Raji (cell line): Measurements from ENCODE around the gene MKI67.

Source experiments
- POLR2A ChIP-seq: IDR thresholded peaks from 2 replicates; pipeline ENCODE4 v1.6.1; 2011; ENCODE audit warnings: low read depth, low read length, control low read depth; ENCODE audit not compliant: insufficient read depth

The MKI67 gene

DNA sequence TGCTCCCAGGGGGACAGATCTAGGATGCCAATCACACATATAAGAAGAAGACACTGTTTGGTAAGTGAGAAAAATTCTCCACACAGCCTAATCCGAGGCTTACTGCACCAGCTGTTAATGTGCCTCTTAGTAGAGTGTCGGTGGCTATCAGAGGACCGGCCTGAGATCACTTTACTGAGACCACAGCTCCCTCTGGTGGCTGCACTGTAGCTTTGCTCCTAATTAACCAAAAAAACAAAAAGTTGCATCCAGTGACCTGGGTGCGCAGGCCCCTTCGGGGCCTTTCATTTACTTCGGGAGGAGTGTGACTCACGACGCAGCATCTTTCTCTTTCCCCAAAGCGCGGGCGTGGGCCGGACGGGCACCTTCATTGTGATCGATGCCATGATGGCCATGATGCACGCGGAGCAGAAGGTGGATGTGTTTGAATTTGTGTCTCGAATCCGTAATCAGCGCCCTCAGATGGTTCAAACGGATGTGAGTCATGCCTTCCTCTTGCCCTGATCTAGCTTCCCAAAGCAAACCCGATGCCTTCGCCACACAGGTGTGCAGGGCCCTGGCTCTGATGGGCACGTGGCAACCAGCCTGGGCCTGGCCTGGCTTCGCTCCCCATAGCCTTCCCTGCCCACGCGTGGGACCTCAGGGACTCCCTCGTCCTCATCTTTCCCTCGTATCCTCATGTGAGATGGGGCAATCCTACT lies 56.7 kb downstream of the MKI67 start:
- TF ChIP-seq POLR2A, result no peak

DNA sequence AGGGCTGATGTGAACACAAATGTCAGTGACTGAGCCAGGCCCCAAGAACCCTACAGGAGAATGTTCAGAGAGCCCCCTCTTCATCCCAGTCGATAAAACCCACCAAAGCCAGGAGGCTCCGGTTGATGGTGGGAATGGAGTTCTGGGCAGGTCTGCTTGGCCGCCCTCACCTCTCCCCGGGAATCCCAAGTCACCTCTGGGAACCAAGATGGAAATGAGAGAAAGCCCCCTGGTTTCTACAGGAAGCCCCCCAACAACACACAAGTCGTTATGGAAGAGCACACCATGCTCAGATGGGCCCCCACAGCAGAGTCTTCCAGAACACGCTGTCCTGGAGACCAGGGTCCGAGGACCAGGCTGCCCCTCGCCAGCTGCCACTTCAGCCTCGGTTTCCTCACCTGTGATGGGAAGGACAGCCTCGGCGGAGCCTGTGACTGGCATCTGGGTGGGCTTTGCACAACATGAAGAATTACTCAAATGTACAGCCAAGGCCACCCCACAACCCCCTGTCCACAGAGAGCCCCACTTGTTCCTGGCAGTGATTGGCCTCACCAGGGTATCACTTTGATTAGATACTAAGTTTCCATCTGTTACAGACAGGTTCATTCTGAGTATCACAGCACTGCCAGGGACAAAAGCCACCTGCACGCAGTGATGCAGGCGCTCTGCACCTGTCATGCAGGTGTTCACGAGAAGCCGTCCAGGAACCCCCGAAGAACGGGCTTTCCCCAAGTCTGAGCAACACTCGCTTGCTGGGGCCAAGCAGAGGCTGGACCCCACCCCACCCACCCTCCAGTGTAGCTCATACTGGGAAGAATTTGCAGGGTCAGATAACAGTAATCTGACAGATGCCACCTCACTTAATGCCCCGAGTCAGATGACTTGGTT lies 57.6 kb downstream of the MKI67 start:
- no peak for TF ChIP-seq POLR2A

DNA sequence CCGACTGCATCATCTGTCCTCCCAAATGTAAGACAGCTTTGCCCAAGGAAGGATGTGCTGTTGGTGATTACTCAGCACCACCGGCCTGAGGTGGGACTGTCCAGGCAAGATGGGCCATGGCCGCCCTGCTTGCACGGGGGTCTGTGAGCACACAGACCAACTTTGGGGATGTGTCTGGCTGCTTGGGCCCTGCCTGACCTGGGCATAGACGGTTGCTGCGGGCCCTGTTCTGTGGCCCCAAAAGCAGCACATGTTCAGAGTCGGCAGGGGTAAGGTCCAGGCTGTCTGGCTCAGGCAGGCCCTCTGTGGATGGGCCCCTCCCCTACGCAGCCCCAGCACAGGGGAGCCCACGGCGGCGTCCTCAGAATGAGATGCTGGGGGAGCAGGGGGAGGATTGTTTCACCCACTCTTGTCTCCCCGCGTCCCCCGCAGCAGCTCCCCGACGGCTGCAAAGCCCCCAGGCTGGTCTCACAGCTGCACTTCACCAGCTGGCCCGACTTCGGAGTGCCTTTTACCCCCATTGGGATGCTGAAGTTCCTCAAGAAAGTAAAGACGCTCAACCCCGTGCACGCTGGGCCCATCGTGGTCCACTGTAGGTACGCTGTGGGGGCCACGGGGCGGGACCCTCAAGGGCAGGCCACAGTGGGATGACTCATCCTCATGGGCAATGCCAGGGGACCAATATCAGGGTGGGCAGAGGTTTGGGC lies 58.4 kb downstream of the MKI67 start:
- TF ChIP-seq POLR2A, result no peak

DNA sequence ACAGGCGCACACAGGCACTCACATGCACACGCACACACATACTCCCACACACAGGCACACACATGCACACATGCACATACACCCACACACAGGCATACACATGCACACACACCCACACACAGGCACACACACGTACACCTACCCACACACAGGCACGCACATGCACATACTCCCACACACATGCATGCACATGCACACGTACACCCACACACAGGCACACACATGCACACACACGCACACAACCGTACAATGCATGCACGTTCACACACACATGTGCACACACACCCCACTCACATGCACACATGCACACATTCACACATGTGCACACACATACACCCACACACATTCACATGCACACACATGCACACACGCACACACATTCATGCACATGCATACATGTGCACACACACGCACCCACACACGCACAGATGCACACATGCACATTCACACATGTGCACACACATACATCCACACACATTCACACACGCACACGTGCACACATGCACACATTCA lies 59.3 kb downstream of the MKI67 start:
- TF ChIP-seq POLR2A, result no peak

DNA sequence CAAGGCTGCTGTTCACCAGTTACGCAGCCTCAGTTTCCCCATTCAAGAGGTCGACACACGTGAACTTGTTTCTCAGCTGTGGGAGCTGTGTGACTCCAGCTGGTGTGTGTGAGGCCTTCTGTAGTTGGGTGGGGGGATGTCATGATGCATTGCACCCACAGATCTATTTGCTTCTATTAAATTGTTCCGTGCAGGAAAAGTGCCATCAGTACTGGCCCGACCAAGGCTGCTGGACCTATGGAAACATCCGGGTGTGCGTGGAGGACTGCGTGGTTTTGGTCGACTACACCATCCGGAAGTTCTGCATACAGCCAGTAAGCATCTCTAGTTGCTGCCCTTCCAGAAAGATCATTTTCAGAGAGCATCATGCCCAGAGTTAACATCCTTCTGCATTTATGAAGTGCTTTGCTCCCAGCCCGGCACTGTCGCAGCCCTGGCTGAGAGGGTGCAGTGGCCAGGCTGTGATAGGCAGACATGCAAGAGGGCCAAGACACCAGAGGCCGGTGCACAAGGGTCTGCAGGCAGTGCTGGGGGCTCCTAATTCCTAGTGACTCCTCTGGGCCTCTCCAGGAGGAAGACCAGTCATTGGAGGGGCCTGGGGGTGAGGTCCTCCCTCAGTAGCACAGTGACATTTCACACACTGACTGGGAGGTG lies 60.2 kb downstream of the MKI67 start:
- no peak for TF ChIP-seq POLR2A

DNA sequence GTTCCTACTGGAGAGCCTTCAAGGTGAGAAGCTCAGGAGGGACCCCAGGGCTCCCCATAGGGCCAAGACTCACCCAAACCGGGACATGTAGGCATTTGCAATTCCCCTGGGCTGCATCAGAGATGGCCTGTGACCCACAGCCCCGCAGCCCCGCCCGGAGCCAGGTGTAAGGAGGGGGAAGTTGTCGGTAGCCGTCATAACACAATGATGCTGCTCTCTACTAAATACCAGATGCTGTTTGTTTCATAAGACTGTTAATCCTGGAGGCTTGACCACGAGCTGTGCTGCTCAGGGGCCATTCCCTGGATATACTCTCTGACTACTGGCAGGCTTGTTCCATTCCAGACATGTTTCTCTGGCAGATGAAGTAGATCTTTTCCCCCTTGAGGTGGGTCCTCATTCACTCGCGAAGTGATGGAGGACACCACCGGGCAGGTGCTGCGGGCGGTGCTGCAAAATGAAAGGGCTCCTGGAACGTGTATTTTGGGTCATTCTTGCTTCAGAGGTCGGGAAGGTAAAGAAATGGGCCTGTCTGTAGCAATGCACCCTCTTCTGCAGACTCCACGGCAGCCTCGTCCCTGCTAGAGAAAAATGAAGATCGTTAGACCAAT lies 61.1 kb downstream of the MKI67 start:
- TF ChIP-seq POLR2A, result no peak

DNA sequence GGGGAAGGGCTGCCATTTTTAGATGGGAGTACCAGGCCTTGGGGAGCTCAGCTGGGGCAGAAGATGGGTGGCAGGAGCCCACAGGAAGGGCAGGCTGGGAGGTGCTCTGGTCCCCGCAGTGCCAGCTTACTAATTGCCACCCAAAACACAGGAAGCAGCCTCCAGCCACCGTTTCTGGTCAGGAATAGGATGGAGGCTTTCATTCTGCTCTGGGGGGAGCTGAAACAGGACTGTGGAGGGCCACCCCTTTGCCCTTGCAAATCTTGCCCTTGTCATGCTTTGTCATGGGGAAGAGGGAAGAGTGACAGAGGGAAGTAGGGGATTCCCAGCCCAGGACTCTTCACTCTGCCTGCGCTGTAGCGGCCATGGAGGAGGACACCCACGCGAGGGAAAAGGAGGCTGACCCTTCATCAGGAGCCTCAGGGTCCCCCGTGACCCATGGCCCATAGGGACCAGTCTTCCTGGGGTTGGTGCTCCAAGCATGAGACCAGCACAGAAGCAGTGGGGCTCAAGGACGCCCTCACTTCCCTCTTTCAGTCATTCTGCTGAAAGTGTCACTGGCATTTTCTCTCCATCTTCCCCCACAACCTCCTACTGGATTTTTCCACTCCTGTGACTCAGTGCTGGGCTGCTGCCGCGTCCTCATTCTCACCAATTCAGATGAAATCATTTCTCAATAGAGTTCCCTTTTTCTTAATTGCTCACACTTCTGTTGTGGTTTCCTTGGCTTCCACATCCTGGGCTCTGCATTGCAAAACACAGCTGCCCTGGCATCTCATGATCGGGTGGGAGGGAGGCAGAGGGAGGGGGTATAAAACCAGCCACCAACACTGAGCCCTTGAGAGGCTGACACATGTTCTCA lies 61.9 kb downstream of the MKI67 start:
- TF ChIP-seq POLR2A, result no peak

DNA sequence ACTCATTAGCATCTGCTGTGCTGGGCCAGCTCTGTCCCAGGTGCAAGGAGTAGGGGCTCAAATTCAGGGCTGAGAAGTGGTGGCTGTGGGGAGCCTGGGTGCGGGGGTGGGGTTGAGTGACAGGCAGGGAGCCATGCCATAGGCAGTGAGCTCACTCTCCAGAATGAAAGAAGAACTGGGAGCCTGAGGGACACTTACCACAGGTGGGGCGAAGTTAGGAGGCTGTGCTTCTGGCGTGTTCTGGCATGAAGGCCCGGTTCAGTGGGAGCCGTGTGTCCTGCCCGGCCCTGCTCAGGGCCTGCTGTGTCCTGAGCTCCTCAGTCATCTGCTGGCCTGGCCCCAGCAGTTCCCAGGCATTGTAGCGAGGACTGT lies 62.5 kb downstream of the MKI67 start:
- TF ChIP-seq POLR2A, result no peak

DNA sequence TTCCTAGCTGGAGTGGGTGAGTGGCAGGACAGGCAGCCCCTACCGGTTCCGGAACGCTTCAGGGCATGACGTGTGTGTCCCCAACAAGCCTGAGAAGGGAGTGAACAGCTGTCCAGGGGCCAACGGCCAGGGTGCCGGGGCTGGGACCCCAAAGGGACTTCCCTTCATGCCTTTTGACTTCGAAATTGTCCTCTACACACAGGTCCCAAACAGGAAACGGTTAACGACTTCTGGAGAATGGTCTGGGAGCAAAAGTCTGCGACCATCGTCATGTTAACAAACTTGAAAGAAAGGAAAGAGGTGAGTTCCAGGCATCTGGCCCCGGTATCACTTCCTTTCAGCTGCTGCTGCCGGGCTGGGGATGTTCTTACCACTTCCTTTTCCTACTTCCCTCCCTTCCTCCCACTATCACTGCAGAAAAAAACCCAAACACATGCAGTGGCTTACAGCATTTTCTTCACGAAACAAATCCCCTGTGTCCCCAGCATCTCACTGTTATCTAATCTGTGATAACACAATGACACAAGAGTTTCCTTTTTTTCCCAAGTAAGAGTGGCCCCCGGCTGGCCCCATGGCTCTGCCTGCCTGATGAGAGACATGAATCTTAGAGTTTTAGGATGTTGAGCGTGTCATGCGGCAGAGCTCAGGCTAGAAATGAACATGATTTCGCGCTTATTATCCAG lies 63.2 kb downstream of the MKI67 start:
- no peak for TF ChIP-seq POLR2A

DNA sequence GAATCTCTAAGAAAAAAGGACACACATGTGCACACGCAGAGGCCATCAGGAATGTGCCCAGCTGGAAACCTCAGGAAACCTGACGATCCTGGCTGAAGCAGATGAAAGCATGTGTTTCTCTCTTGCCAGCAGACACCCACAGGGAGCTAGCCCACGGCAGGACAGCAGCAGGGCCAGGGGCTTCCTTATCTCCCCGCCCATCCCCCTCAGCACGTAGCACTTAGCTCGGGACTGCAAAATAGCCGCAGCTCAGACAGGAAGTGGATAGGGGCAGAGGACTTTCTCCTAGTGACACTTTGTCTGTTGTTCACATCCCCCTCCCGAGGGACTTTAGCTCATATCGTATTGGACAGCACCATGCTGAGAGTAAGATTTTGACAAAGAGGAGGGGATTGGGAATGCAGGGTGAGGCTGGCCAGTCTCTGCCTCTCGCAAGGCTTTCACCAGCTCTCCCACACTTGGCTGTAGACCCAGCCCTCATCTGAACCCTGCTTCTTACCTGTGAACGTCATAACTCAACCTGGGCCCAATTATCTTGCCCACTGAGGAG lies 63.8 kb downstream of the MKI67 start:
- TF ChIP-seq POLR2A, result no peak

DNA sequence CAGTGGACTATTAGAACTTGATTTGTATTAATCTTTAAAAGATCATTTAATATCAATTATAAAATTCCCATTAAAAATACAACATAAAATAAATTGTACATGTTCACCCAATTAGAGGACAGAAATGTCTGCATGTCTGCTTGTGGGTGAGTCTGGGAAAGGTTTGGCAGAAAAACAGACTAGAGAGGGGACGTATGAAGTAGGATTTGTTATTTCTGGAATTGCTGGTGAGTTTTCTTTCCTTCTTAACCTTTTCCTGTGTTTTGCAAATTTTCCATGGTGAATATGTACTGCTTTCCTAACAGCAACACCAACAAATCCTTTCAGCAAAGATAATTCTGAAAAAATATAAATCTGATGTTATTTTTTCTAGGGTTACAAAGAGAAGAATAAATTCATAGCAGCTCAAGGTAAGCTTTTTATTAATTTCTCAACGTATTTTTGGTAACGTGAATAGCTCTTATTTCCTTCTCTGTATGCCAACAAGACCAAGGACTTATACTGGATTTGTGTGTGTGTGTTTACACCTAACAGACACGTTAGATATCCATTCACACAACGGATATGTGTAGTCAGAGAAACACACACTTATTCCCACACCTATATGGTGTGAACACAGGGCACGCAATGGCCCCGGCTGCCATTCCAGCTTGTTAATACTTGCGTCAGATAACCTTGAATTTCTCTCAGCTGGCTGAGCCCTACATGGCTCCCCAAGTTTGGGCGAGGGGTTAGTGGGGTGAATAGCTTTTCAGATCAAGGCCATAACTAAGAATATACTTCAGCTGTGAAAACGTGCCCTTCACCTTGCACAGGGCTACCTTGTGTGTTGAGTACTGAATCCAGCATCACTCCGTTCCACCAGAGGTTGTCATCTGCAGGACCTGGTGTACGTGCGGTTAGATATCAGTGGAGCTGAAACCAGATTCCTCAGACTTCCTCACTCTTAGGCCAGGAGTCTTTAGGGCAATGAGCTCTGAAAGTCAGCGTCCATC lies 64.6 kb downstream of the MKI67 start:
- no peak for TF ChIP-seq POLR2A
